Effector CD8-positive, alpha-beta T cell (primary cell): Measurements from ENCODE around the gene PRR14L.
"Not testable (repeated sequence)": the region's sequence is repeated elsewhere in the genome, so short reads cannot be mapped to it uniquely, and the experiment has no call there.

Experiments used
- DNase-seq: peaks from one replicate; lab custom pipeline; 2025; lab: John Stamatoyannopoulos, UW

The PRR14L gene

DNA sequence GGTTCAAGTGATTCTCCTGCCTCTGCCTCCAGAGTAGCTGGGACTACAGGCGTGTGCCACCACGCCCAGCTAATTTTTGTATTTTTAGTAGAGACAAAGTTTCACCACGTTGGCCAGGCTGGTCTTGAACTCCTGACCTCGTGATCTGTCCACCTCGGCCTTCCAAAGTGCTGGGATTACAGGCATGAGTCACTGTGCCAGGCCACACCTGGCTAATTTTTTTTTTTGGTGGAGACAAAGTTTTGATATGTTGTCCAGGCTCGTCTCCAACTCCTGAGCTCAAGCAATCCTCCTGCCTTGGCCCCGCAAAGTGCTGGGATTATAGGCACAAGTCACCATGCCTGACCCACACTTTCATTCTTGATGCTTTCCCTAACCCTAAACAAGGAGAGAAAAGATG lies 9.6 kb downstream of the PRR14L start:
- not testable (repeated sequence) for DNase-seq

DNA sequence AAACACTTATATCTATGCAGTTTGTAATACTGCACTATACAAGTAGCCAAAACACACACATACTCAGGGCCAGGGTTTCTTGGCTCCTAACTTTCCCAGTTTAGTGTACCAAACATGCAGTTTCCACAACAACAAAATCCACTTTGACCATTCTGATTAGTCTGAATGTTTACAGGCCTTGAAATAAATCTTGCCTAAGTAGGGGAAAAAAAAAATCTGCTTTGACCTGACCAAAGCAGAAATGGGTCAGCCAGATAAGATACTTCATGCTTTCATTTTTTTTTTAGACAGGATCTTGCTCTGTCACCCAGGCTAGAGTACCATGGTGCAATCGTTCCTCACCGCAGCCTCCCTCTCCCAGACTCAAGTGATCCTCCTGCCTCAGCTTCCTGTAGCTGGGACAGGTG lies 10.1 kb downstream of the PRR14L start:
- no peak for DNase-seq

DNA sequence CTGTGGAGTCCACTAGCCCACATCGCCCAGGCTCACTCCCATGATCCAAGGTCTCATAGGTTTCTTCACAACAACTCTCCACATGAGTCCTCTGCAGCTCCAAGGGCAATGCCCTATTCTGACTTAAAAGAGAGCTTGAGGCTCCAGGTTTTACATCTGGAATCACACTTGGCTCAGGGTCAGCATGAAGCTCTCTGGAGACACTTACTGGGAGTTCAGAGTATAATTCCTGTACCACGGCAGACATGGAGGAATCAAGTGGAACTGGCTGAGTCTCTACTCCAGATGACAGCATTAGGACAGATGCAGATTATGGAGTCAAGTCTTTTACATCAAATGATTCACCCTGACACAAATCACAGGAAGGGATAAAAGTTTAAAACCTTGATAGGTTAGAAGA lies 11.4 kb downstream of the PRR14L start:
- DNase-seq = no peak

DNA sequence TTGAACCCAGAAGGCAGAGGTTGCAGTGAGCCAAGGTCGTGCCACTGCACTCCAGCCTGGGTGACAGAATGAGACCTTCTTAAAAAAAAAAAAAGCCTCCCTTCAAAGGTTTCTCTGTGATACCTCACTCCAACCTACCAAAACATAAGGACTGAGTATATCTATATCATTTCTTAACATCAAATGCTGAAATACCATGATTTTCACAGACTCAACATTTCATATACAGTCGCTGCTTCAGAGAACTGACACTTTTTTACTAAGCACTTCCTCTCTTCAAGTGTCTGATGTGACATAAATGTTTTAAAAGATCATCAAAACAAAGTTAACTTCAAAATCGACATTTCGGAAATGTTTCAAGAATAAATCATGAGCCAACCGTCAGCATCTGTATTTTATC lies 12.0 kb downstream of the PRR14L start:
- no peak for DNase-seq

DNA sequence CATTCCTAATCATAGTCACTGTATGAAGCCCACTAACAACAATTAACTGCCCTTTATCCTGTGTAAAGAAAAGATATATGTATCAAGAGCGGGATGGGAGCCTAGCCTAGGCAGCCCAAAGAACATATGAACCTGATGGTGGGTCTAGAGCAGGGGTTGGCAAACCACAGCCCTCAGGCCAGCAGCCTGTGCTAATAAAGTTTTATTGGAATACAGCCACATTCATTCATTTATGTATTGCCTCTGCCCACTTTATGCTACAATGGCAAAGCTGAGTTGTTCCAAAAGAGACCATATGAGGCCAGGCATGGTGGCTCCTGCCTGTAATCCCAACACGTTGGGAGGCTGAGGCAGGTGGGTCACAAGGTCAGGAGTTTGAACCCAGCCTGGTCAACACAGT lies 13.5 kb downstream of the PRR14L start:
- no peak for DNase-seq

DNA sequence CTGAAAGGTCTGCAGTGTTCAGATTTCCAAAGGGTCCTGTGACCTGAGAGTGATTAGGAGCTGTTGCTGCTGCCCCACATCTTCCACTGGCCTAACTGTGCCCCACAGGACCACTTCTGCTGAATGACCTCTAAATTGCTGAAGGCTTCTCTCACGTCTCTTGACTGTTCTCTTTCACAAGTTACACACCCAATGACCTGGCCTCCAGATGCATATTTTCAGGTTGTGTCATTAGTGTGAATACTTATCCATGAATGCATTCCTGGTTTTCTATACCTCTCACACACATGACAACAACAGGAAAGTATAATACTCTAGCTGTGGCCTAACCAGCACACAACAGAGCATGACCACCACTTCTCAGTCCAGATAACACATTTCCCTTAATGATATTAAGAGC lies 15.4 kb downstream of the PRR14L start:
- no peak for DNase-seq

DNA sequence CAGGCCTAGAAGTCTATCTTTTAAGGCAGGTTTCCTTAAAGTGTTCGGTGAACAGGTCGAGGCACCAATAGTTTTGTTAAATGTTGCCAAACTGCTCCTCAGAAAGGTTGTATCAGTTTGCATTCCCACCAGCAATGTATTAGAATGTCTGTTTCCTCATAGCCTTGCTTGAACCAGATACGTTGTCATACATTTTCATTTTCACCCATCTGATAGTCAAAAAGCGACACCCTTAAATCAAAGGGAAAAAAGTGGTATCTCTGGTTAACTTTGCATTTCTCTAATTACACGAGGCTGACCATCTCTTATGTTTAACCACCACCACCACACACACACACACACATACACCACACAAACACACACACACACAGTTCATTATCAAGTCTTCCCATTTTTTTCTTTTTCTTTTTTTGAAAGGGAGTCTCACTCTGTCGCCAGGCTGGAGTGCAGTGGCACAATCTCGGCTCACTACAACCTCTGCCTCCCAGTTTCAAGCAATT lies 16.3 kb downstream of the PRR14L start:
- DNase-seq = no peak

DNA sequence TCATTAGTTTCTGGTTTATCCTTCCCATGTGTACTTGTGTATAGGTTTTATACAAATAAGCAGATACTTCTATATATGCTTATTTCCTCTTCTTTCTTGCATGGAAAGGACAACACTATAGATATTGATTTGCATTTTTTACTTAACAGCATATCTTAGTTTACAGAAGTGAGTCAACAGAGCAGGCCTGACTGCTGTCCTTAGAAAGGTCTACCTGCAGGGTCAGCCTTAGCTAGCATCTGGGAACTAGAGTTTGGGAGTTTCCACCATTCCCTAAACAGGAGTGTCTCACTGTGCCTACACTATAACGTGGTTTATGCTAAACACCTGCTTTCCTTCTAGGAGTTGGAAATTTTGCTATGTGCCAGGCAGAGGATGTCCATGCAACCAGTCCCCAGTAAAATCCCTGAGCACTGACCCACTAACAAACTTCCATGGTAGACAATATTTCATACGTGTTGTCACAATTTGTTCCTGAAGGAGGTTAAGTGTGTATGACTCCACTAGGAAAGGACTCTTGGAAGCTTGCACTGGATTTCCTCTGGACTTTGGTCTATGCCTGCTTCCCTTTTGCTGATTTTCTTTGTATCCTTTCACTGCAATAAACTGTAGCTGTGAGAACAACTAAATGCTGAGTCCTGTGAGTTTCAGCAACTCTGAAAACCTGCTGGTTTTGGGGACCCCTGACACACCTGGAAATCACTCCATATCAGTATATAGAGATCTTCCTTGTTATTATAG lies 17.7 kb downstream of the PRR14L start:
- no peak for DNase-seq

DNA sequence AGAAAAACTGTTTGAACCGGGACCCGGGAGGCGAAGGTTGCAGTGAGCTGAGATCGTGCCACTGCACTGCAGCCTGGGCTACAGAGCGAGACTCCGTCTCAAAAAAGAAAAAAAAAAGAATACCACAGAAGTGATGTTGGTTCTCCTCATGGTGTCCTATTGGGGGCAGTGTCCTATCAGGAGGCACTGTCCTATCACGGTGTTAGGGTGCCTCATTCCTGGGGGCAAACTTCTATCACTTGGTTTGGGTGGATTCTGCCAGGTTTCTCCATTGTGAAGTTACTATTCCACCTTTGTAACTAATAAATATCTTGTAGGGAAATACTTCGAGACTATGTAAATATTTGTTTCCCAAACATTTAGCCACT lies 19.6 kb downstream of the PRR14L start:
- DNase-seq = no peak

DNA sequence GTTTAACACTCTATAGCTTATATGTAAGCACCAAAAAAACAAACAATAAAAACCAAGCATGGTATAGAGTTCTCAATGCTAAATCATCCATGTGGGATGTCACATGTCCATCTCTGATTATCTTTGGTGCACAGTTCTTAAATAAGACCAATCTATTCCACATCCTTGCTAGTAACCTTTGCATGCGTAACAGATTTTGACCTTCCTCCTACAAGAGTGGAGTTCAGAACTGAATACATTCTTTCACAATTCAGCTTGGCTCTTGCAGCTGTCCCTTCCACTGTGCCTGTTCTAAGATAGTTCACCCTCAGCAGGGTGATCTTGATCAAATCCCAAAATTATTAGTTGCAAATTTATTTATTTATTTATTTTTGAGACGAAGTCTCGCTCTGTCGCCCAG lies 21.1 kb downstream of the PRR14L start:
- DNase-seq = no peak

DNA sequence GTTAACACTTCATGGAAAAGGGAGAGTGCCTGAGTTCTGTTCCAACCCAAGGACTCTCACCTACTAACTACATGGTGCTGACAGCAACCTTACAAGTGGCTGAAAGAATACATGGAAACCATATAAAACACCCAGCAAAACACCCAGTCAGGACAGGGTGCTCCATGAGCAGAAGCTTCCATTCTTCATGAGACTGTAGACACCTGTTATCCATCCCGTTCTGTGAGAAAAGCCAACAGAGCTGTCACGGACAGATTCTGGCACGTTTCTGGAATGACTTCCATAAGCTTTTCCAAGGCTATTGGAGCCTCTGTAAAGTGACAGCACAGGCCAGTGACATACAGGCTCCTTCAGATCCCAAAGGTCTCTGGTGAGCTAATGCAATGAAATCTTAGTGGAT lies 23.2 kb downstream of the PRR14L start:
- DNase-seq = no peak

DNA sequence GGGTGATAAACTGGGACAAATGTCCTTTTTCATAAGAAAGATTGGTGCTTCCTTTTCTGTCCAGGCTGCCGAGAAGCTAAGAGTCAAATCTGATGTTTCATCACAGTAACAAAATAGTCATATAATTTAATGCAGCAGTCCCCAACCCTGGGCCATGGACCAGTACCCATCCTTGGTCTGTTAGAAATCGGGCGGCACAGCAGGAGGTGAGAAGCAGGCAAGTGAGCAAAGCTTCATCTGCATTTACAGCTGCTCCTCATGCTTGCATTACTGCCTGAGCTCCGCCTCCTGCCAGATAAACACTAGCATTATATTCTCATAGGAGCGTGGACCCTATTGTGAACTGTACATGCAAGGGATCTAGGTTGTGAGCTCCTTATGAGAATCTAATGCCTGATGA lies 26.2 kb downstream of the PRR14L start:
- no peak for DNase-seq

DNA sequence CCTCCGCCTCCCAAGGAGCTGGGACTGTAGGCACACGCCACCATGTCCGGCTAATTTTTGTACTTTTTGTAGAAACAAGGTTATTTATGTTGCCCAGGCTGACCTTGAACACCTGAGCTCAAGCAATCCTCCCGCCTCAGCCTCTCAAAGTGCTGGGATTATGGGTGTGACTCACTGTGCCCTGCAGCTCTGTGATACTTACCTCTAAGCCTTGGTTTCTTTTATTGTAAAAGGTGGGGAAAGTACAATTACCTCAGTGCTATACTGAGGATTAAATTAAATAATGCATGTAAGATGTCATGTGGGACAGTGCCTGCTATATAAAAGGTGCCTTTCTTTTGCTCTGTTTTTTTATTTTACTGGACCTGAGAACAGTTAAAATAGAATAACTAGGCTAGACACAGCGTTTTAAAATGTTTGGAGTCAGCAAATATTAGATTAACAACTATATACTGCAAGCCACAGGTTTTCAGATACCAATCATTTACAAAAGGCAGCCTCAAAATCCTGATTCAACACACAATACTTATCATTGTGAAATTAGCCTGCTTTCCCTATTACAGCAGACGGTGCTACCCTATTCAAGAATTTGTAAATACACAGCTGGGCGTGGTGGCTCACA lies 30.0 kb downstream of the PRR14L start:
- DNase-seq = no peak

DNA sequence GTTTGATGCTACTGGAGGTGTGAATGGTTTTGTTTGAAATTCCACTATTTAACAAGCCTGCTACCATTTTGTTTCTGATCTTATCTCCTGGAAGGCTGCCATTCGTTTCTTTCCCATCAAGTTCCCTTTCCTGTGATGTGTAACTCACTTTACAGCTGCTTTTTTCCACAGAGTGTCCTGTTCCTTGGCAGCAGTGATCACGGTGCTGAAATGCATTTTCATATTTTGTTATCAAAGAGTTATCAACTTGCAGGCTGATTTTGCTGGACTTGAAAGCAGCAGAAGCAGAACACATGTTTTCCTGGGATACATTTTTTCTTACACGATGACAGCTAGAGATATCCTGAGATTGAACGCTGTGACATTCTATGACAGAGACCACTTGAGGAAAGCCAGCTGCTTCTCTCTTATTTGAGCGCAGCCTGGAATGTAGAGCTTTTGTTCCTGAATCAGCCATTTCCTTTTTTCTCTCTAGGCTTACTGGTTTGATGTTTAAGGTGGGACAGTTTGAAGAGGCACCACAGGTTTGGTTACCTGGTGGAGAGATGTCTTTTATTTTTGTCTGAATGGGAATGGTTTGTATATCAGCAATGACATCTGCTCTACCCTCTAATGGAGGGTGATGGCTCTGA lies 34.7 kb downstream of the PRR14L start:
- DNase-seq = no peak

DNA sequence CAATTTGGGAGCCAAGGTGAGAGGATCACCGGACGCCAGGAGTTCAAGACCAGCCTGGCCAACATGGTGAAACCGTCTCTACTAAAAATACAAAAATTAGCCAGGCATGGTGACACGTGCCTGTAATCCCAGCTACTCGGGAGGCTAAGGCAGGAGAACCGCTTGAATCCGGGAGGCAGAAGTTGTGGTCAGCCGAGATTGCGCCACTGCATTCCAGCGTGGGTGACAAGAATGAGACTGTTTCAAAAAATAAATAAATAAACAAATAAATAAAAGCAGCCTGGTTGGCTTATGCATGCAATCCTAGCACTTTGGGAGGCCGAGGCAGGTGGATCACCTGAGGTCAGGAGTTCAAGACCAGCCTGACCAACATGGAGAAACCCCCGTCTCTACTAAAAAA lies 38.7 kb downstream of the PRR14L start:
- DNase-seq = not testable (repeated sequence)

DNA sequence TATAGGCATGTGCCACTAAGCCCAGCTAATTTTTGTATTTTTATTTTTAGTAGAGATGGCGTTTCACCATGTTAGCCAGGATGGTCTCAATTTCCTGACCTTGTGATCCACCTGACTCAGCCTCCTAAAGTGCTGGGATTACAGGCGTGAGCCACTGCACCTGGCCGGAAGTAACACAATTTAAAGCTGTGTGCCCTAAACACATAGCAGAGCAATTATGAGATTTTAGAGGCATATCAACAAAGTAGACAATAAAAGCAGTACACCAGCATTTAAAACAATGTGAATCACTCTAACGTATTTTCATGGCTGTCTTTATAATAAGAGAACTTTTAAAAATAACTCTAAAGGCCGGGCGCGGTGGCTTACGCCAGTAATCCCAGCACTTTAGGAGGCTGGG lies 42.4 kb downstream of the PRR14L start:
- no peak for DNase-seq

DNA sequence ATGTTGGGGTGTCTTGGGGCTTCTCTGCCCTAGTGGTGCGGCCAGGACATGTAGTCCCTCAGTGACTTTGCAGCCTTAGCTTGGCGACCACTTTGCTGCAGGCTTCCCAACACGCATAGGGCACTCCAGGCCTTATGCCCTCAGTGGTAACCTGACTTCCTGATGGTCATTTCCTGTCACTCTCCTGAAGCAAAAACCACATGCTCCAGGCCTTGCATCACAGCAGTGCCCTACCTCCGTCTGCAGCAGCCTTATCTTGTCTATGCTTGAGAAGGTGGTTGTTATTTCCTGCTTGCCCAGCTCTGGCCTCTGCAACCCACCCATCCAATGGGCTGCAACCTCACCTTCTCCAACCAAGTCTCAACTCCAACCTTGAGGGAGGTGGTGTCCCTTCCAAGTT lies 54.5 kb downstream of the PRR14L start:
- no peak for DNase-seq

DNA sequence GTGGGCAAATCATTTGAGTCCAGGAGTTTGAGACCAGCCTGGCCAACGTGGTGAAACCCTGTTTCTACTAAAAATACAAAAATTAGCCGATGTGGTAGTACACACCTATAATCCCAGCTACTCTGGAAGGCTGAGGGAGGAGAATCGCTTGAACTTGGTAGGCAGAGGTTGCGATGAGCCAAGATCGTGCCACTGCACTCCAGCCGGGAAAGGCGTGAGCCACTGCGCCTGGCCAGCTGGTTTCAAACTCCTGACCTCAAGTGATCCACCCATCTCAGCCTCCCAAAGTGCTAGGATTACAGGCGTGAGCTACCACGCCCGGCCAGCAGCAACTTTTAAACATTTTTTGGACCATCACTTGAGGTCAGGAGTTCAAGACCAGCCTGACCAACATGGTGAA lies 55.9 kb downstream of the PRR14L start:
- not testable (repeated sequence) for DNase-seq

DNA sequence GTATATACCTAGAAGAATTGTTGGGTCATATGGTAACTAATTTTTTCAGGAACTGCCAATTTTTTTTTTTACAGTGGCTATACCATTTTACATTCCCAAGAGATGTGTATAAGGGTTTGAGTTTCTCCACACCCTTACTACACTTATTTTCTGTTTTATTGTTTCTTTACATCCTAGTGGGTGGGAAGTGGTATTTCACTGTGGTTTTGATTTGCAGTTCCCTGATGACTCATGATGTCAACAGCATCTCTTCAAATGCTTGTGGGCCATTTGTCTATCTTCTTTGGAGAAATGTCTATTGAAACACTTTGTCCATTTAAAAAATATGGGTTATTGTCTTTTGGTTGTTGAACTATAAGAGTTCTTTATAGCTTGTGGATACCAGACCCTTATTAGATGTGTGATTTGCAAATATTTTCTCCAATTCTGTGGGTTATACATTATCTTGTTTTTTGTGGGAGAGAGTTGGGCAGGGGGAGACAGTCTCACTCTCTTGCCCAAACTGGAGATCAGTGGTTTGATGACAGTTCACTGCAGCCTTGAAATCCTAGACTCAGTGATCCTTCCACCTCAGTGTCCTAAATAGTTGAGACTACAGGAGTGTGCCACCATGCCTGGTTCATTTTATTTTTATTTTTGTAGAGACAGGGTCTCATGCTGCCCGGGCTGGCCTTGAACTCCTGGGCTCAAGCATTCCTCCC lies 57.6 kb downstream of the PRR14L start:
- no peak for DNase-seq

DNA sequence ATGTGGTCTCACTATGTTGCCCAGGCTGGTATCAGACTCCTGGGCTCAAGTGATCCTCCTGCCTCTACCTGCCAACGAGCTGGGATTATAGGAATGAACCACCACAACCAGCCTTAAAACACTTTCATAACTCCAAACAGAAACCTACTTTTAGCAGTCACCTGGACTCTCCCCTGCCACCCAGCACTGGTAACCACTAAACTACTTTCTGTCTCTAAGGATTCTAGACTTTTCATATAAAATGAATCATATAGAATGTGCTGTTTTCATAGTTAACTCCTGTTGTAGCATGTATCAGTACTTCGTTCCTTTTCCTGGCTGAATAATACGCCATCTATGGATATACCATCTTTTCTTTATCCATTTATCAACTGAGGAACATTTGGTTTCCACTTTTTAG lies 58.5 kb downstream of the PRR14L start:
- DNase-seq = no peak

DNA sequence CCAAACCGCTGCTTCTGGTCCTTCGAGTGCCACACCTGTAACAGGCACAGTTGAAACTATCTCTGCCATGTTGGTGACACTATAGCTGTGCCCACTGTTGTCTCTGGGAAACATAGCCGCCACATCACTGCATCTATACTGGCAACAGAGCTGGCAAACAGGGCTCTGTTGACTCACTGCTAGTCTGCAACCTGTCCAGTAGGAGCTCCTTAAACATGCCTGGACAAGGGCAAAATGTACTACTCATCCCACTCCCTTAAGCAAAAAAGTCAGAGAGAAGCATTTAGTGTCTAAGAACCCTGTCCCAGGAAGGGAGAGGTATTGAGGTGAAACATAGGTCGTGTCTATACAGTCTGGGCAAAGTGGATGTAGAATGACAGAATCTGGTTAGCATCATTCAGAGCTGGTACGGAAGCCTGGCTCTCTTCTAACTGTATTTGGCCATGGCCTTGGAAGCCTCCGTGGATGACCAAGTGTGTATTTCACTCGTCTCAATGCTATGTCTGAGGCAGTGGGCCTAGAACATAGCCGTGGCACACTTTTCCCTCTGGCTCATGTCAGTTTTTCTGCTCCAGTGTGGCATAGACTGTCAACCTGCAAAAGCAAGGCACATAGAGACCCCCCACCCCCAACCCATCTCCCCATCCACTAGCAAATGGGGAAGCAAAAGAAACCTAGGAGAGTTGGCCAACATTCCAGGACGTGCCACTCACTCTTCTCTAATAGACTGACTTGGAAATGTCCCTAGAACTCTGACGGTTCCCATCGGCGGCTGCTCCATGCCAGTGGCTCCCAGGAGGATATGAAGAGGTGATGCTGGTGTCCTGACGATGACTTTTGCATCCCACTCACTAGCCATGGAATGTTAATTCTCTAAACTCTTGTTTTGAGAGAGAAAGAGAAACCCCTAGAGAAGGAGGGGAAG lies 66.5 kb downstream of the PRR14L start:
- no peak for DNase-seq

DNA sequence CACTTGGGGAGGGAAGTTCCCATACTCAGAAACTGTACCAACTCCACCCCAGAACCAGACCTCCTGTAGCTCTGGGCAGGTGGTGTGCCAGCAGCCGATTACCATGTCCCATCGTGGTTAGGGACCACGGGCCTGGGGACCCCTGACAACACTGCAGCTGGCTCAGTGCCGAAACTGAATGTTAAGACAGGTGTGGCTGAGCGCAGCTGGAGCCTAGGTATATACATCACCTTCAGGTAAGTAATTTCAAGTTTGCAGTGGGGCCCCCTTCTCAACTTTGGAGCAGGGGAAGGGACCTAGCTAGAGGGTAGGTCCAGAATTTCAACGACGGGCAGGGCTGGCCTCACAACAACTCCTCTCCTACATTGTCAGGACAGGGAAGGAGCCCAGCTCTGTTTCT lies 67.2 kb downstream of the PRR14L start:
- DNase-seq = no peak
